H1 (cell line): Measurements from ENCODE around the gene HPS5. TPM values are rescaled to one million over a fixed set of nuclear protein-coding genes. Genes with fewer than 3 reads are reported as not detected.

Source experiments
- CTCF ChIA-PET: fragments of 300-600 bp; sonication (Branson Sonifier 250); formaldehyde crosslinking; loops from one replicate; lab custom pipeline; 2021; ENCODE audit not compliant: partially characterized antibody; lab: Charles Lee
- POLR2A ChIA-PET: fragments of 300-600 bp; sonication (Branson Sonifier 250); formaldehyde crosslinking; loops from one replicate; lab custom pipeline; 2021; ENCODE audit warnings: inconsistent platforms; ENCODE audit not compliant: partially characterized antibody; lab: Charles Lee
- DNase-seq, 2 experiments: peaks; one replicate each; pipeline versions ENCODE4 v3.0.0 to v3.0.0-alpha.2; 2010 to 2022; ENCODE audit warnings: low spot score in 2 of 2, low read depth in 1 of 2, mixed read lengths in 1 of 2
- FAIRE-seq: peaks from 2 replicates; lab custom pipeline; 2011; peaks lifted over from hg19 to GRCh38; lab: Jason Lieb, UNC
- H2AFZ ChIP-seq: 2 replicates; pipeline ENCODE4 v1.8.1; 2012; ENCODE audit warnings: low read length, inconsistent platforms
- H2AK5ac ChIP-seq: 2 replicates; pipeline ENCODE4 v1.6.1; 2013; ENCODE audit warnings: low read depth, low read length
- H2BK120ac ChIP-seq: replicated peaks from 2 replicates; pipeline ENCODE3; 2013; ENCODE audit warnings: low read depth, low read length, inconsistent platforms
- H2BK12ac ChIP-seq: 2 replicates; pipeline ENCODE4 v1.6.1; 2013; ENCODE audit warnings: low read depth, low read length
- H2BK15ac ChIP-seq: 2 replicates; pipeline ENCODE4 v1.6.1; 2013; ENCODE audit warnings: low read length
- H2BK20ac ChIP-seq: 2 replicates; pipeline ENCODE4 v1.6.1; 2013; ENCODE audit warnings: low read length
- H2BK5ac ChIP-seq: 2 replicates; pipeline ENCODE4 v1.6.1; 2013; ENCODE audit warnings: low read depth, low read length
- H3K14ac ChIP-seq: 2 replicates; pipeline ENCODE4 v1.6.1; 2013; ENCODE audit warnings: inconsistent platforms; ENCODE audit not compliant: insufficient read length
- H3K18ac ChIP-seq: 2 replicates; pipeline ENCODE4 v1.6.1; 2013; ENCODE audit warnings: low read length; ENCODE audit errors: extremely low read depth
- H3K23ac ChIP-seq: 2 replicates; pipeline ENCODE4 v1.6.1; 2013; ENCODE audit warnings: inconsistent platforms; ENCODE audit not compliant: insufficient read length
- H3K23me2 ChIP-seq: 2 replicates; pipeline ENCODE4 v1.6.1; 2013; ENCODE audit warnings: low read depth, low read length
- H3K27ac ChIP-seq: 2 replicates; pipeline ENCODE4 v1.6.1; 2011; ENCODE audit warnings: low read depth, low read length, inconsistent platforms
- H3K27me3 ChIP-seq, 4 experiments: replicated peaks in 1 of 4; 1 replicate in 1 of 4; 2 replicates in 3 of 4; pipeline versions ENCODE4 v1.6.1 to v1.8.1; 2011 to 2013; ENCODE audit warnings: low read length in 3 of 4, mild to moderate bottlenecking in 3 of 4, inconsistent platforms in 2 of 4, mixed read lengths in 2 of 4, moderate library complexity in 1 of 4; ENCODE audit not compliant: control insufficient read depth in 3 of 4, insufficient read depth in 3 of 4; ENCODE audit errors: extremely low read depth in 1 of 4
- H3K36me3 ChIP-seq, 4 experiments: 2 replicates each; pipeline versions ENCODE4 v1.6.1 to v1.8.1; 2011 to 2013; ENCODE audit warnings: mild to moderate bottlenecking in 4 of 4, low read length in 3 of 4, moderate library complexity in 2 of 4, control low read depth in 1 of 4, inconsistent platforms in 1 of 4; ENCODE audit not compliant: insufficient read depth in 4 of 4, control insufficient read depth in 2 of 4
- H3K4ac ChIP-seq: replicated peaks from 2 replicates; pipeline ENCODE3; 2013; ENCODE audit warnings: low read length, low read depth, mixed read lengths, inconsistent platforms; ENCODE audit not compliant: insufficient read length
- H3K4me1 ChIP-seq, 4 experiments: replicated peaks in 1 of 4; 1 replicate in 1 of 4; 2 replicates in 3 of 4; pipeline versions ENCODE4 v1.6.1 to v1.8.1; 2011 to 2013; ENCODE audit warnings: low read length in 3 of 4, inconsistent platforms in 2 of 4, mixed read lengths in 1 of 4; ENCODE audit not compliant: insufficient read depth in 4 of 4, control insufficient read depth in 3 of 4
- H3K4me2 ChIP-seq, 2 experiments: 2 replicates each; pipeline versions ENCODE4 v1.6.1 to v1.8.1; 2011 to 2013; ENCODE audit warnings: low read depth in 2 of 2, low read length in 2 of 2, control low read depth in 1 of 2, inconsistent platforms in 1 of 2, mild to moderate bottlenecking in 1 of 2; ENCODE audit not compliant: insufficient read depth in 1 of 2
- H3K4me3 ChIP-seq, 4 experiments: fragments of 200-600, 300-600 bp in 1 of 4; sonication (generic), shearing (Covaris generic), sonication (Bioruptor Twin) in 1 of 4; 2 replicates each; pipeline versions ENCODE4 v1.5.1 to v1.8.1; 2011 to 2016; ENCODE audit warnings: low read length in 4 of 4, low read depth in 3 of 4, control low read depth in 2 of 4, inconsistent platforms in 2 of 4, mild to moderate bottlenecking in 2 of 4, mixed read lengths in 1 of 4, moderate library complexity in 1 of 4; ENCODE audit not compliant: insufficient read depth in 2 of 4; ENCODE audit errors: extremely low read depth in 1 of 4
- H3K56ac ChIP-seq: replicated peaks from 2 replicates; pipeline ENCODE3; 2013; ENCODE audit warnings: low read depth, mild to moderate bottlenecking, mixed read lengths, low read length, inconsistent platforms; ENCODE audit not compliant: insufficient read length
- H3K79me1 ChIP-seq: 2 replicates; pipeline ENCODE4 v1.6.1; 2013; ENCODE audit warnings: low read depth, low read length, control low read depth
- H3K79me2 ChIP-seq, 2 experiments: 2 replicates each; pipeline versions ENCODE4 v1.6.1 to v1.8.1; 2012 to 2013; ENCODE audit warnings: low read length in 2 of 2, mild to moderate bottlenecking in 2 of 2, inconsistent platforms in 1 of 2; ENCODE audit not compliant: insufficient read depth in 2 of 2, control insufficient read depth in 1 of 2
- H3K9ac ChIP-seq, 4 experiments: replicated peaks in 1 of 4; 1 replicate in 1 of 4; 2 replicates in 3 of 4; pipeline versions ENCODE4 v1.6.1 to v1.8.1; 2011 to 2013; ENCODE audit warnings: low read depth in 3 of 4, low read length in 3 of 4, control low read depth in 2 of 4, mild to moderate bottlenecking in 2 of 4, moderate library complexity in 2 of 4, inconsistent platforms in 1 of 4; ENCODE audit errors: extremely low read depth in 1 of 4
- H3K9me3 ChIP-seq, 2 experiments: 2 replicates each; pipeline versions ENCODE4 v1.6.1 to v1.8.1; 2012 to 2013; ENCODE audit warnings: mild to moderate bottlenecking in 2 of 2, moderate library complexity in 2 of 2, control low read depth in 1 of 2, inconsistent platforms in 1 of 2, low read depth in 1 of 2, low read length in 1 of 2, mixed read lengths in 1 of 2; ENCODE audit not compliant: insufficient read depth in 2 of 2
- H4K20me1 ChIP-seq, 2 experiments: replicated peaks in 1 of 2; 2 replicates each; pipeline versions ENCODE3 to v1.8.1; 2011 to 2013; ENCODE audit warnings: inconsistent platforms in 2 of 2, low read length in 2 of 2, mild to moderate bottlenecking in 1 of 2; ENCODE audit not compliant: insufficient read depth in 2 of 2, control insufficient read depth in 1 of 2
- H4K5ac ChIP-seq: 2 replicates; pipeline ENCODE4 v1.6.1; 2013; ENCODE audit warnings: low read length, low read depth, mixed read lengths, inconsistent platforms; ENCODE audit not compliant: insufficient read length
- H4K8ac ChIP-seq: 2 replicates; pipeline ENCODE4 v1.8.0; 2013; ENCODE audit warnings: mild to moderate bottlenecking, moderate library complexity, low read length, inconsistent platforms; ENCODE audit not compliant: insufficient read depth; ENCODE audit errors: extremely low read depth
- H4K91ac ChIP-seq: replicated peaks from 2 replicates; pipeline ENCODE3; 2013; ENCODE audit warnings: low read length, mixed read lengths, inconsistent platforms; ENCODE audit not compliant: insufficient read length
- CTCF ChIP-seq, 3 experiments: IDR thresholded peaks; 1 replicate in 2 of 3; 2 replicates in 1 of 3; pipeline versions ENCODE4 v1.5.1 to v1.6.1; 2011; ENCODE audit warnings: low read length in 3 of 3, mild to moderate bottlenecking in 3 of 3, inconsistent platforms in 2 of 3, low read depth in 1 of 3, moderate library complexity in 1 of 3; ENCODE audit not compliant: insufficient read depth in 1 of 3; ENCODE audit errors: control extremely low read depth in 1 of 3
- KDM4A ChIP-seq: IDR thresholded peaks from one replicate; pipeline ENCODE4 v1.7.1; 2012; ENCODE audit warnings: low read depth, mild to moderate bottlenecking, moderate library complexity, low read length, inconsistent platforms; ENCODE audit not compliant: severe bottlenecking
- KDM5A ChIP-seq: fragments of 200-600 bp; IDR thresholded peaks from 2 replicates; pipeline ENCODE4 v1.7.1; 2012; ENCODE audit warnings: mild to moderate bottlenecking, low read length, inconsistent platforms, mixed read lengths
- TCF12 ChIP-seq: IDR thresholded peaks from 2 replicates; pipeline ENCODE4 v1.6.1; 2011; ENCODE audit warnings: low read depth, mild to moderate bottlenecking, low read length
- WGBS, 2 experiments: shearing (Covaris generic) in 1 of 2; methylation state at CpG; one replicate each; pipeline versions ENCODE4 v1.1.6 to v1.1.7; 2013 to 2015; ENCODE audit warnings: low lambda C conversion rate in 2 of 2, mixed read lengths in 2 of 2, inconsistent platforms in 1 of 2, low coverage in 1 of 2, missing lambda C conversion rate in 1 of 2; ENCODE audit not compliant: insufficient replicate concordance in 2 of 2, insufficient coverage in 1 of 2, insufficient read length in 1 of 2; ENCODE audit errors: extremely low coverage in 1 of 2, missing lambda C conversion rate in 1 of 2; 5-methylcytosine and 5-hydroxymethylcytosine counted together
- polyA plus RNA-seq, 7 experiments: library from polyadenylated mRNA; depleted of rRNA in 3 of 7; stranded (reverse) in 5 of 7; unstranded in 2 of 7; fragments of >200 nt in 5 of 7; fragments of 200-250 nt in 2 of 7; gene quantifications; 1 replicate in 5 of 7; 2 replicates in 1 of 7; 4 replicates in 1 of 7; pipeline versions ENCODE4 v1.2.1 to v1.2.3, GENCODE V29; 2011 to 2013; ENCODE audit warnings: missing spikeins in 2 of 7, mixed read lengths in 2 of 7
- total RNA-seq: library from RNA; stranded (reverse); fragmentation: NEBNext Ultra II Directional; extraction: Animal tissue kit (Norgen Biotek cat#: 25700); gene quantifications from 2 replicates; pipeline ENCODE4 v1.2.1, GENCODE V29; 2021

HPS5 gene
- total and polyA plus RNA-seq, 2 of the 8 experiments (the other 6 are each of a cell fraction or from before 2014, with no cell fraction given), result 5.0 to 18.5 TPM

GRCh38 chr11:18312012-18312411 lies 9.9 kb downstream of the HPS5 start:
- Histone ChIP-seq H2BK20ac (no peak overlapping the region), H4K20me1 (no peaks in the 10 kb centered on the region), H3K9ac (no peak overlapping the region), H3K18ac (no peak overlapping the region), H4K91ac (no peak overlapping the region), H3K4me1 (no peaks in the 10 kb centered on the region), H2BK12ac (no peak overlapping the region), H3K14ac (no peak overlapping the region), H4K8ac (no peak overlapping the region), H2AK5ac (no peak overlapping the region), H3K27ac (no peak overlapping the region), H2BK15ac (no peak overlapping the region), H3K9me3 (no peaks in the 10 kb centered on the region), H3K4me2 (no peak overlapping the region), H4K5ac (no peak overlapping the region), H2BK120ac (no peak overlapping the region), H3K23me2 (no peaks in the 10 kb centered on the region), H3K79me1 (peaks cover 12% of the 10 kb centered on the region; the same call in 1 of the 2 replicates), H3K4ac (no peak overlapping the region), H3K27me3 (no peaks in the 10 kb centered on the region), H3K23ac (no peak overlapping the region), H2BK5ac (no peak overlapping the region), H3K36me3 (peaks cover 7 to 38% (median 22%) of the 10 kb centered on the region in 4 experiments), H3K56ac (no peak overlapping the region), H2AFZ (no peak overlapping the region), H3K4me3 (no peak overlapping the region), H3K79me2 (peaks cover 0 to 31% of the 10 kb centered on the region in 2 experiments; a peak in 2 of 4 replicates)
- CTCF ChIA-PET, result interaction anchor here (0.9 kb wide), 1 partner anchor 22 kb away, joined by 3 read pairs; no protein-coding TSS in a partner anchor
- DNase-seq (no peak), FAIRE-seq (no peak)
- POLR2A ChIA-PET, result interaction anchor here (1.3 kb wide), 2 partner anchors 10 to 11 kb away, joined by 3 to 4 read pairs; partner anchors contain the start of gene HPS5
- WGBS, 2 experiments, result 78% methylated on average over 3 of the region's 3 CpGs; no CpG with 5 or more reads in 1 of the 2 experiments
- TF ChIP-seq TCF12 (no peak), KDM4A (no peak), CTCF (IDR thresholded peaks at IDR 0.05; ENCODE audit: control extremely low read depth in 1 of 3, insufficient read depth in 1 of 3, low read depth in 1 of 3, low read length in 3 of 3) (no peak), KDM5A (no peak)
